Adipocyte (in vitro differentiated cells): ENCODE measurements around the gene PPP2R1A.

Experiments
- DNase-seq: peaks from one replicate; pipeline ENCODE4 v3.0.0-alpha.2; 2015; ENCODE audit warnings: low read depth
- H3K27me3 ChIP-seq: replicated peaks from 2 replicates; pipeline ENCODE4 v1.7.0; 2013; ENCODE audit warnings: mild to moderate bottlenecking, low read length, moderate library complexity; ENCODE audit not compliant: control insufficient read depth, insufficient read depth
- H3K36me3 ChIP-seq: 2 replicates; pipeline ENCODE4 v1.7.0; 2013; ENCODE audit warnings: low read length, mild to moderate bottlenecking, moderate library complexity; ENCODE audit not compliant: control insufficient read depth, insufficient read depth, severe bottlenecking
- H3K4me1 ChIP-seq: 2 replicates; pipeline ENCODE4 v1.7.0; 2013; ENCODE audit warnings: mild to moderate bottlenecking, low read length, moderate library complexity; ENCODE audit not compliant: control insufficient read depth, insufficient read depth
- H3K4me3 ChIP-seq: 2 replicates; pipeline ENCODE4 v1.7.0; 2013; ENCODE audit warnings: mild to moderate bottlenecking, low read length, moderate library complexity
- H3K9ac ChIP-seq: 2 replicates; pipeline ENCODE4 v1.7.0; 2013; ENCODE audit warnings: mild to moderate bottlenecking, low read length, moderate library complexity
- H3K9me3 ChIP-seq: 2 replicates; pipeline ENCODE4 v1.7.0; 2013; ENCODE audit warnings: mild to moderate bottlenecking, low read length, moderate library complexity; ENCODE audit not compliant: control insufficient read depth

PPP2R1A gene

DNA sequence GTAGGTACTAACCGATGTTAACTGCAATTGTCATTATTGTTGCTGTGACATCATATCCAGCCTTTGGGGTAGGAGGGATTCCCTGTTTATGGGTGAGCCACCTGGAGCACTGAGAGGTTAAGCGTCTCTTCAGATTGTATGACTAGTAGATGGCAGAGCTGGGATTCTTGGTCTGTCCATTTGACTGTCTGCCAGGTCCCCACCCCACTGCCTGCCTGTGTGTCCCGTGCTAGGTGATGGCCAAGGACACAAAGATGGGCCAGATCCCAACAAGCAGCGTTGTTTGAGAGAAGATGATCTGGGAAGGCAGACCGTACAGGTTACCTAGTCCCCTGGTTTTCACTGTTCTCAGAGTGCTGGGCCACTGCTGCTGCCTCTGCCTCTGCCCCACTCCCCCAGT, 16.6 kb downstream of the PPP2R1A start:
- peaks cover 92% of the 10 kb centered on the region for H3K36me3 ChIP-seq
- H3K4me3 ChIP-seq: no peak overlapping the region
- no peak overlapping the region for H3K9ac ChIP-seq
- H3K27me3 ChIP-seq: no peaks in the 10 kb centered on the region
- no peak for DNase-seq
- no peaks in the 10 kb centered on the region for H3K9me3 ChIP-seq
- peaks cover 7% of the 10 kb centered on the region for H3K4me1 ChIP-seq

DNA sequence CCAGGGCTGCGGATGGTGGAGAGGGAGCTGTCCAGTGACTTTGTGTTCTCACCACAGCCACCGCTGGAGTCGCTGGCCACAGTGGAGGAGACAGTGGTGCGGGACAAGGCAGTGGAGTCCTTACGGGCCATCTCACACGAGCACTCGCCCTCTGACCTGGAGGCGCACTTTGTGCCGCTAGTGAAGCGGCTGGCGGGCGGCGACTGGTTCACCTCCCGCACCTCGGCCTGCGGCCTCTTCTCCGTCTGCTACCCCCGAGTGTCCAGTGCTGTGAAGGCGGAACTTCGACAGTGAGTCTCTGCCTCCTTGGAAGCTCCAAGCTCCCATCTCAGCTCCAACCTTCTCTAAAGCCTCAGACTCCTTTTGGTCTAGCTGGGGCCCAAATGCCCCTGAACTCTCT, 21.4 kb downstream of the PPP2R1A start:
- H3K27me3 ChIP-seq: no peaks in the 10 kb centered on the region
- H3K4me3 ChIP-seq: no peak overlapping the region
- peaks cover 92% of the 10 kb centered on the region for H3K36me3 ChIP-seq
- no peak overlapping the region for H3K9ac ChIP-seq
- H3K9me3 ChIP-seq: no peaks in the 10 kb centered on the region
- H3K4me1 ChIP-seq: peaks cover 12% of the 10 kb centered on the region
- no peak for DNase-seq

DNA sequence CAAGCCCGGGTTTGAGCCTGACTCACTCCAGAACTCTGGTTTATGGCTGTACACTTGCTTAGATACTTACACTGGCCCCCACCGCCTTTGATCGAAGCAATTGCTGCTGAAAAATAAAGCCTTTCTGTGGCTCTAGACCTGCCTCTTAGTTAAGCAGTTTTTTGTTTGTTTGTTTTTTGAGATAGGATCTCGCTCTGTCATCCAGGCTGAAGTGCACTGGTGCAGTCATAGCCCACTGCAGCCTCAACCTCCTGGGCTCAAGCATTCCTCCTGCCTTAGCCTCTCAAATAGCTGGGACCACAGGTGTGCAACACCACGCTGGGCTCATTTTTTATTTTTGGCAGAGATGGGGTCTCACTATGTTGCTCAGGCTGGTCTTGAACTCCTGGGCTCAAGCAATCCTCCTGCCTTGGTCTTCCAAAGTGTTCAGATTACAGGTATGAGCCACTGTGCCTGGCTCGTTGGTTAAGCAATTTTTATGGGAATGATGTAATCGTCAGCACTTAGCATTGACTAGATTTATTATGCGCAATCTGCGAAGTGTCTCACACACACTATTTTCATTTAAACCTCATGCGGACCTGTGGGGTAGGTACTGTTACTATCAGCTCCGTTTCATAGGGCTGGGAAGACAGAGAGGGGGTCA, 22.2 kb downstream of the PPP2R1A start:
- Histone ChIP-seq H3K4me1 (peaks cover 12% of the 10 kb centered on the region), H3K4me3 (no peak overlapping the region), H3K27me3 (no peaks in the 10 kb centered on the region), H3K9me3 (no peaks in the 10 kb centered on the region), H3K36me3 (peaks cover 92% of the 10 kb centered on the region), H3K9ac (no peak overlapping the region)
- no peak for DNase-seq

DNA sequence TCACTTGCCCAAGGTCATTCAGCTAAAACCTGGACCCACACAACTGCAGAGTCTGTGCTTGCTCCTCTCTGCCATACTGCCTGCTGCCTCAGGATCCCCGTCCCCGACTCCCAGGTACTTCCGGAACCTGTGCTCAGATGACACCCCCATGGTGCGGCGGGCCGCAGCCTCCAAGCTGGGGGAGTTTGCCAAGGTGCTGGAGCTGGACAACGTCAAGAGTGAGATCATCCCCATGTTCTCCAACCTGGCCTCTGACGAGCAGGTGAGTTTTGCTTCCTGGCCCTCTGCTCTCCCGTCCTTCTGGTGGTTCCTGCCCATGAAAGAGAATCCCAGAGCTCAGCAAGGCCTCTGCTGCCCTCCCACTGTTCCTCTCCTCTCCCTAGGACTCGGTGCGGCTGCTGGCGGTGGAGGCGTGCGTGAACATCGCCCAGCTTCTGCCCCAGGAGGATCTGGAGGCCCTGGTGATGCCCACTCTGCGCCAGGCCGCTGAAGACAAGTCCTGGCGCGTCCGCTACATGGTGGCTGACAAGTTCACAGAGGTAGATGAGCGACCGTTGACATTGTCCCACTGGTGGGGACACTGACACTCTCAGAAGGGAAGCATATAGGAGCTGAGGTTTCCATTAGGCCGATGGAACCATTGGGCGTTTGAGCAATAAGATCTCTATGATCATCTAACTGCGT, 22.9 kb downstream of the PPP2R1A start:
- H3K9ac ChIP-seq: no peak overlapping the region
- peaks cover 92% of the 10 kb centered on the region for H3K36me3 ChIP-seq
- no peak for DNase-seq
- H3K4me1 ChIP-seq: peaks cover 12% of the 10 kb centered on the region
- no peak overlapping the region for H3K4me3 ChIP-seq
- no peaks in the 10 kb centered on the region for H3K27me3 ChIP-seq
- H3K9me3 ChIP-seq: no peaks in the 10 kb centered on the region

DNA sequence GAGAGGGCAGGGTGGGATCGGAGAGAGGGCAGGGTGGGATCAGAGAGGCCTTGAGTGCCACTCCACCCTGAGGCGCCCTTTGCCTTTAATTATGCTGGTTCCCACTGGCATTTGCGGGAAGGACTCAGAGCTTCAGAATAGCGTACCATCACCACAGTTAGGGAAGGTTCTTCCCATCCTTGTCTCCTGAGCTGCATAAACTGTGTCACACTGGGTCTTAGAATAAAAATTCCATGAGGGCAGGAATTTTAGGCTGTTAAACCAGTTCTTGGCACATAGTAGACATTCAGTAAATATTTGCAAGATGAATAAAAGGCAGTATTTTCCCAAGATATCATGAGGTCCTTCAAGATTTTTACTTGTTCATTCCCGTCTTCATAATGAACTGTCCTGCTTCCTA, 24.4 kb downstream of the PPP2R1A start:
- Histone ChIP-seq H3K27me3 (no peaks in the 10 kb centered on the region), H3K4me1 (peaks cover 20% of the 10 kb centered on the region), H3K9me3 (no peaks in the 10 kb centered on the region), H3K9ac (no peak overlapping the region), H3K4me3 (no peak overlapping the region), H3K36me3 (peaks cover 97% of the 10 kb centered on the region)
- no peak for DNase-seq

DNA sequence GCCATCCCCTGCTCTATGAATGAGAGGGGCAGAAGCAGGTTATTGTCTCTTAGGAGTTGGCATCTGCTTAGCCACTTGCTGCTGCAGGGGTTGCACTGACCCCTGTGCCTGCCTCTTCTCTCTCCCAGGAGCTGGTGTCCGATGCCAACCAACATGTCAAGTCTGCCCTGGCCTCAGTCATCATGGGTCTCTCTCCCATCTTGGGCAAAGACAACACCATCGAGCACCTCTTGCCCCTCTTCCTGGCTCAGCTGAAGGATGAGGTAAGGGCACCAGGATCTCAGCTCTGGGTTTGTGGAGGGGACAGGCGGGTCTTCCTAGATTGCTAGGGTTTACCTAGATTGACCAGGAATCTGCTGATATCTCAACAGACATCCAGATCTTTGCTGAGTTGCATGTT, 26.5 kb downstream of the PPP2R1A start:
- no peak for DNase-seq
- Histone ChIP-seq H3K9me3 (no peaks in the 10 kb centered on the region), H3K36me3 (peaks cover 100% of the 10 kb centered on the region), H3K4me3 (no peak overlapping the region), H3K4me1 (peaks cover 24% of the 10 kb centered on the region), H3K9ac (no peak overlapping the region), H3K27me3 (no peaks in the 10 kb centered on the region)

DNA sequence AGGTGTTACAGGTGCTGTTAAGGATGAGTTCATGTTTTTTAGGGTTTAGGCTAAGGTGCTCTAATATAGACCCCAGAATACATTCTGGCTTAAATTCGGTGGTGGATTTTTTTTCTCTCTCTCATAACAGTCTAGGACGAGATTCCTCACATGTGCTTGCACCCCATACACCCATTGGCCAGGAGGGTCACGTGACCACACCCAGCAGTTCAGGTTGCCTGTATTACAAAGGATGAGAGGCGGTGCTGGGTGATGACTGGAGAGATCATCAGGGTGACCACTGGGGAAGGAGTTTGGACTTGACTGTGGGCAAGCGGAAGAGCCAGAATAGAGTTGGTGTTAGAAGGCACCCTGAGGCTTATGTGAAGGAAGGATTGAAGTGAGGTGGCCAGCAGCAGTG, 27.7 kb downstream of the PPP2R1A start:
- no peak overlapping the region for H3K4me3 ChIP-seq
- no peaks in the 10 kb centered on the region for H3K9me3 ChIP-seq
- no peak overlapping the region for H3K9ac ChIP-seq
- H3K4me1 ChIP-seq: peaks cover 17% of the 10 kb centered on the region
- H3K27me3 ChIP-seq: no peaks in the 10 kb centered on the region
- DNase-seq: no peak
- peaks cover 100% of the 10 kb centered on the region for H3K36me3 ChIP-seq

DNA sequence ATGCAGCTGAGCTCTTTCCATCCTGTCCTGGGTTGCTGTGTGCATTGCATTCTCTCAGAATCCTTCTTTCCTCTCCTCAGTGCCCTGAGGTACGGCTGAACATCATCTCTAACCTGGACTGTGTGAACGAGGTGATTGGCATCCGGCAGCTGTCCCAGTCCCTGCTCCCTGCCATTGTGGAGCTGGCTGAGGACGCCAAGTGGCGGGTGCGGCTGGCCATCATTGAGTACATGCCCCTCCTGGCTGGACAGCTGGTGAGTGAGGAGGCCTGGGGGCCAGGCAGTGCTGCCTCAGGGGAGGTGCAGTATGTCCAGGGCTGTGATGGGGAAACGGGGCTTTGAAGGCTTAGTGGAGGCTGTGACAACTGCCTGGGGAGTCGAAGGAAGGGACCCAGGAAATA, 29.8 kb downstream of the PPP2R1A start:
- H3K4me3 ChIP-seq: no peak overlapping the region
- H3K36me3 ChIP-seq: peaks cover 100% of the 10 kb centered on the region
- H3K9me3 ChIP-seq: no peaks in the 10 kb centered on the region
- H3K9ac ChIP-seq: no peak overlapping the region
- no peaks in the 10 kb centered on the region for H3K27me3 ChIP-seq
- peaks cover 12% of the 10 kb centered on the region for H3K4me1 ChIP-seq
- DNase-seq: no peak

DNA sequence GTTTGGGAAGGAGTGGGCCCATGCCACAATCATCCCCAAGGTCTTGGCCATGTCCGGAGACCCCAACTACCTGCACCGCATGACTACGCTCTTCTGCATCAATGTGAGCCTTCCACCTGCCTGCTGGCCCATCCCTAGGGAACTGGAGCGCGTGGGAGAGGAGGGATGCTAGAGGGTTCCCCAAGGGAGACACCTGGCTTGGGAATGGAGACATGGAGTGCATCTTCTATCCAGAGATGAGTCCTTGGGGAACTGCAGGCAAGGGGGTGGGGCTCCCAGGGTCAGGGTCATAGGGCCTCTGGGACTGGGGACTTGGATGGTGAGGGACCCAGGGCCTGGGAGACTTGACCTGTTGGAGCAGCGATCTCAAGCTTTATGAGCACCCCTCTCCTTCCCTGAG, 31.2 kb downstream of the PPP2R1A start:
- H3K4me1 ChIP-seq: peaks cover 12% of the 10 kb centered on the region
- H3K27me3 ChIP-seq: no peaks in the 10 kb centered on the region
- H3K36me3 ChIP-seq: peaks cover 98% of the 10 kb centered on the region
- H3K9me3 ChIP-seq: no peaks in the 10 kb centered on the region
- DNase-seq: no peak
- H3K4me3 ChIP-seq: no peak overlapping the region
- no peak overlapping the region for H3K9ac ChIP-seq

DNA sequence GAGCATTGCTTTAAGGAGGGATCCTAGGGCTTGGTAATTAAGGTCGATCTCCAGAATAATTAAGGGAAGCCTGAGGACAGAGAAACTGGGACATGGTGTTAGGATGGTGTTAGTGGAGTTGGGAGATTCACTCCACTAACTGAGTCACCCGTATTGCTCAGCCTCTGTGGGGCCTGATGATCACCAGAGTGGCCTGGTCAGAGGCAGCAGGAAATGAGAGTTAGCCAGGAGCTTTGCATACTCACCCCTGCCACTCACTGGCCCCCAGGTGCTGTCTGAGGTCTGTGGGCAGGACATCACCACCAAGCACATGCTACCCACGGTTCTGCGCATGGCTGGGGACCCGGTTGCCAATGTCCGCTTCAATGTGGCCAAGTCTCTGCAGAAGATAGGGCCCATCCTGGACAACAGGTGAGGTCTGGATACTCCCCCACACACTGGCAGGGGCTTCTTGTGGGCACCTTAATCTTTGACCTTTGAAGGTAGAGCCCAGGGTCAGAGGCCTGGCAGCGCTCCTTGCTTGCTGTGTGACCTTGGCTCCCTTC, 32.1 kb downstream of the PPP2R1A start:
- Histone ChIP-seq H3K9me3 (no peaks in the 10 kb centered on the region), H3K4me3 (no peak overlapping the region), H3K4me1 (peaks cover 12% of the 10 kb centered on the region), H3K36me3 (peaks cover 98% of the 10 kb centered on the region), H3K9ac (no peak overlapping the region), H3K27me3 (no peaks in the 10 kb centered on the region)
- no peak for DNase-seq

DNA sequence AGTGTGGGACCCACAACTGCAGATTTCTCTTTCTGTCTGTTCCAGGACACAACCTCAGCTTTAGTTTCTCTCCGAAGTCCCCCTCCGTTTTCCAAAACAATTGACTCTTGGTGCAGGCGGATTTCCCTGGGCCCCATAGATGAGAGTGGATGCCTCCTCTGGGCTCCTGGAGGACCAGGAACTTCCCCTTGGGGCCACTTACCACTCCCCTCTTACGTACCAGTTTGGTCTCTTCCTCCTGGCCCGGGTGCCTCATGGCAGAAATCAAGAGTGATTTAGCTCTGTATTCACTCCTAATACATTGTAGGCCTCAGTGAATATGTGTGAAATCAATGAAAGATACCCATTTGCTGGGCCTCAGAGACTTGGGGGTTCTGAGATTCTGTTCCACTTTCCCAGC, 34.4 kb downstream of the PPP2R1A start:
- peaks cover 4% of the 10 kb centered on the region for H3K4me1 ChIP-seq
- H3K36me3 ChIP-seq: peaks cover 95% of the 10 kb centered on the region
- H3K9ac ChIP-seq: no peak overlapping the region
- H3K27me3 ChIP-seq: no peaks in the 10 kb centered on the region
- no peaks in the 10 kb centered on the region for H3K9me3 ChIP-seq
- no peak overlapping the region for H3K4me3 ChIP-seq
- DNase-seq: no peak
